Activated T-helper 9 cell treated with anti-CD3 and anti-CD28 coated beads, Interleukin-2, amount 50 U/mL, for 16 hours (primary cell): ENCODE measurements around the gene CFAP221.
"Not testable (repeated sequence)": the region's sequence is repeated elsewhere in the genome, so short reads cannot be mapped to it uniquely, and the experiment has no call there.

Experiments used
- DNase-seq: peaks from one replicate; pipeline ENCODE4 v3.0.0-alpha.2; 2020; ENCODE audit warnings: low read depth

The CFAP221 gene

DNA sequence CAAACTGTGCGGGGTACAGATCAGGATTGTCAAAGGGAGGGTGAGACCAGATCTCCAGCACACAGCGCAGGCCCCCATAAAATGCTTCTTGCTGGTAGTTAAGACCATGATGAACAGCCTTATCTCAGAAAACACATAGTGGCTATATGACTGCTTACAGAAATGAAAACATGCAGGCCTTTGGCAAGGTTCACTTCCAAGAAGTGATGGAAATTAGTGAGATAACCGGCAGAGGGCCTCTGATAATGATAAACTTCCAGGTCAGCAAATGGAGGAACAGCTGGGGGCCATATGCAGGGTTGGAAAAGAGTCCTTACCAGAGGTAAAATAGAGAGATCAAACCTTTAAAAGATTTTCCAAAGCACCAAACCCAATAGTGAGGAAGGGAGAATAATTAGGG is 46.6 kb downstream of the CFAP221 start:
- no peak for DNase-seq

GRCh38 chr2:119591523-119591922 is 47.3 kb downstream of the CFAP221 start:
- DNase-seq: no peak

- DNase-seq: no peak
Observed at GRCh38 chr2:119592436-119592835, 48.2 kb downstream of the CFAP221 start.

DNA sequence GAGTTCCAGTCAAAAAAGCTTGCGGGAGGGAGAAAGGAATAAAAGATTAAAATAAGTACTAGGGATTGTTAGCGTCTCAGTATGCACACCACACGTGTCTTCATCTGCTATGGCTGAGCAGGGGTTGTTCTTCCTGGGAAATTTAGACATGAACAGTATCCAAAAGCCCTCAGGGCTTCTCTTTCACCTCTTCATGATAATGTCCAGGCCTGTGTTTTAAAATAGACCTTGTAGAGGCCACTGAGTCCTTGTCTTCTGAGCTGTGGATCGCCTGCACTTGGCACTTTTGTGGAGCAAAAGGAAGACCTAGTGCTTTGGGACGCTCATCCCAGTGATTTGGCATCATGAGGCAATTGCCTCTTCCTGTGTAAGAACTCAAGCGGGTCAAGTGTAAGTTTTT is 52.4 kb downstream of the CFAP221 start:
- DNase-seq: no peak

- no peak for DNase-seq
Observed at GRCh38 chr2:119598596-119599263, 54.5 kb downstream of the CFAP221 start.

GRCh38 chr2:119599384-119599783 is 55.1 kb downstream of the CFAP221 start:
- DNase-seq: no peak

GRCh38 chr2:119605096-119605495 is 60.8 kb downstream of the CFAP221 start:
- DNase-seq: no peak

DNA sequence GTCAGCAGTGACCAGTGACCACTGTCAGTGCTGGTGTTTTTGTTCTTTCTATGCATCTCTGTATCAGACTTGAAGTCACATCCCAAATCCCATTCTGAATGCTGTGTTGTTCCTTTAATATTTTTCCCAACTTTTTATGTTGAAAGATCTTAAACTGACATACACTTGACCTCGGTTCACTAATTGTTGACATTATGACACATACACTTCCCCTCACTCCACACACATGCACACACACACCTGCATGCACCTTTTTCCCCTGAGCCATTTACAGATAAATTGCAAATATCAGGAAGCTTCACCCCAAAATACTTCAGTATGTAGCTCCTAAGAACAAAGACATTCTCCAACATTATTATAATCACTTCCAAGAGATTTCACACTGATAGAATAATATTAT is 62.4 kb downstream of the CFAP221 start:
- DNase-seq: no peak

- DNase-seq: no peak
Observed at GRCh38 chr2:119608553-119608952, 64.3 kb downstream of the CFAP221 start.

DNA sequence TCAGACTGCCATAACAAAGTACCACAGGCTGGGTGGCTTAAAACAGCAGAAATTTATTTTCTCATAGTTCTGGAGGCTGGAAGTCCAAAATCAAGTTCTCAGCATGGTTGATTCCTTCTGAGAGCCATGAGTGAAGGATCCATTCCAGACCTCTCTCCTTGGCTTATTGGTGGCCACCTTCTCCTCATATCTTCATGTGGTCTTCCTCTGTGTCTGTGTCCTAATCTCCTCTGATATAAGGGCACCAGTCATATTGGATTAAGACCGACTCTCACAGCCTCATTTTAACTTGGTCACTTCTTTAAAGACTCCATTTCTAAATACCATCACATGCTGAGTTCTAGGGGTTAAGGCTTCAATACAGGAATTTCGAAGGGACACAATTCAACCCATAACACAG is 65.1 kb downstream of the CFAP221 start:
- no peak for DNase-seq

GRCh38 chr2:119614140-119614539 is 69.9 kb downstream of the CFAP221 start:
- DNase-seq: not testable (repeated sequence)

- DNase-seq: no peak
Observed at GRCh38 chr2:119616421-119616820, 72.2 kb downstream of the CFAP221 start.

GRCh38 chr2:119617455-119617854 is 73.2 kb downstream of the CFAP221 start:
- no peak for DNase-seq

- not testable (repeated sequence) for DNase-seq
Observed at GRCh38 chr2:119618725-119619124, 74.5 kb downstream of the CFAP221 start.

- no peak for DNase-seq
Observed at GRCh38 chr2:119625226-119625625, 81.0 kb downstream of the CFAP221 start.

- DNase-seq: no peak
Observed at GRCh38 chr2:119629323-119629825, 85.1 kb downstream of the CFAP221 start.

DNA sequence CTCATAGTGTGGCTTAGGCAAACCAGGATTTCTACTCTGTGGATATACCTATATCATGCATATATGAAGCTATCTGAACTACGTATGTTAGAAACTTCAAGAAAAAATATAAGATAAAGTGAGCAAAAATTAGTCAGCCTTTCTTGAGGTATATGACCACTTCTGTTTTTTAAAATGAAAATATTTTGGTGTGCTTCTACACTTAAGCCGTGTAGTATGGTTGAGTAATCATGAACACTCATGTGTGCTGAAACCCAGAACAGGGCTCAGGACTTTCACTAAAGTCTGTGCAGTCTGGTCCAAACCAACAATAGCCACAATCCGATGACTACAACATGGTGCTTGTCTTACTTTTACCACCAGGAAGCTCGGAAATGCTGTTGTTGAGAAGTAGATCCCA is 85.9 kb downstream of the CFAP221 start:
- no peak for DNase-seq

DNA sequence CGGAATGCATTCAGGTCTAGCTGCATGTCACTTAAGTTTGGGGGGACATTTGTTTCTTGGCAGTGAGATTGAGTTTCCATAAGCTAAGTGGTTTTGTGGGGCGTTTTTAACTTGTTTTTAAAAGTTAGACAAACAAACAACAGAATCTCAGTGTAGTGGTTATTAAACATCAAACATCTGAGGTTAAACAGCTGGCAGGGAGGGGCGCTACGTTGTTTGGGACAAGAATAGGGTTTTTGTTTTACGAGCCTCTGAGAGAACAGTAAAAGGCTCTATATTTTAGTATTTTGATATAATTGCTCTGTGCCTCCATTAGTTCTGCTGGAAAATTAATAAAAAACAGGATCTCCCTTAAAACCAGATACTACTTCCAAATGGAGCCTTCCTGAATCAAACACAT is 93.1 kb downstream of the CFAP221 start:
- DNase-seq: no peak

DNA sequence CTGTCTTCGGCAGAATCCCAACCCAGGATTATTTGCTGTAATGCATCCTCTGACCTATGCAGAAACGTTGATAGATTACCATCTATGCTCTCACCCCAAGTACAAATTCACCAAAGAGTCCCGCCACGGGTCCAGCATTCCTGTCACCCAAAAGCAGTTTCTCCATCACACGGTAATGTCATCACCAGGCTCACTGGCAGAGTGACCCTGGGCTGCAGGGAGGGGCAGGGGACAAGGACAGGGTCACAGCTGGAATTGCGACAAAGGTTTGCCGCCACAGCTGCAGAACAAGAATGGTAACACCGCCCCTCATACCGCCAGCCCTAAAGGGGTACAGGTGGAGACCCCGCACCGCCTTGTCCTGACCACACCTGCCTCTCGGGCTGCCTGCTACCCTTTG is 94.0 kb downstream of the CFAP221 start:
- DNase-seq: no peak

- no peak for DNase-seq
Observed at GRCh38 chr2:119638685-119639554, 94.7 kb downstream of the CFAP221 start.

- DNase-seq: peak; percentile 59
Observed at GRCh38 chr2:119641562-119642258, 97.5 kb downstream of the CFAP221 start.

GRCh38 chr2:119644186-119644585 is 99.9 kb downstream of the CFAP221 start:
- no peak for DNase-seq
